Measurements from ENCODE around the gene NRXN3.

NRXN3 gene

DNA sequence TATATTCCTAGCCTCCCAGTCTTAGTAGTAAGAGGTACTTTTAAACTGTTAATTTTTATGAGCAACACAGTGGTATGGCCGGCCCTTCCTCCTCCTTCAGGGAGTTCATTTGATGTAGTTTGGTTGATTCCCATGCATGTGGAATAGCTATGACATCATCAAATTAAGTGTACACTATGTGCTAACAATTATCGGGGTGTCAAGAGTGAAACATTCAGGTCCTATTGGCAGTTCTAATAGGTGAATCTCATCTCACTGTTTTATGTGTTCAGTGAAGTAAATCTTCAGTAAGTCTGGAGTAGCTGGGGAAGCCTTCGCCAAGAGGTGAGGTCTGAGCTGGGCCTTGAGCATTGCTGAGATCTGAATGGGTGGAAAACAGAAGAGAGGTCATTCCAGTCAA, 1384.6 kb downstream of the NRXN3 start:
- DNase-seq (ENCODE audit: low read depth in 1 of 2, low spot score in 1 of 2) = no peak

DNA sequence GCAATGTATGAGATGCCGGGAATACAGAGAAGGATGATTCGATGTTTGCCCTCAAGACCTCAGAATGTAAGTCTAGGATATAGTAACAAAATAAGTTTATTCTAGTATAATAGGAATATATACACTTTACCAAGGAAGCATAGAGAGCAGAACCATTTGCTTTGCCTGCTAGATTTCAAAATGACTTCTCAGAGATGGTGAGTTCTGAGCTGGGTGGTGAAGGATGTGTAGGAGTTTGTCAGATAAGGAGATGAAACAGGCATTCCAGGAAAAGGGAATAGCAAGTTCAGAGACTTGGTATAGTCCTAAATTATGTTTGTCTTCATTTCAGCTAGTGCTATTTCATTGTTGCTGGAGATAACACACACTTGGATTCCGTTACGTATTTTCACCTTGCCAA, 1385.3 kb downstream of the NRXN3 start:
- no peak for DNase-seq (ENCODE audit: low read depth in 1 of 2, low spot score in 1 of 2)

DNA sequence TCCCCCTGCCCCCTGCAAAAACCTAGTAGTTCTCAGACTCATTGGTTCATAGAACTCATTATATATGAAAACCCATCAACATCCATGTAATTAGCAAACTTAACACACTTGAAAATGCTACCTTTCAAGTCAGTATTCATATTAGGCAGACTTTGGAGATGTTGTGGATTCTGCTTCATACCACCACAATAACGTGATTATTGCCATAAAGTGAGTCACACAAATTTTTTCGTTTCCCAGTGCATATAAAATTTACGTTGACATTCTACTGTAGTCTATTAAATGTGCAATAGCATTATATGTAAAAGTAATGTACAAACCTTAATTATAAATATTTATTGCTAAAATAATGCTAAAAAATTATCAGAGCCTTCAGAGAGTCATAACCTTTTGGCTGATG, 1387.1 kb downstream of the NRXN3 start:
- no peak for DNase-seq (ENCODE audit: low read depth in 1 of 2, low spot score in 1 of 2)

DNA sequence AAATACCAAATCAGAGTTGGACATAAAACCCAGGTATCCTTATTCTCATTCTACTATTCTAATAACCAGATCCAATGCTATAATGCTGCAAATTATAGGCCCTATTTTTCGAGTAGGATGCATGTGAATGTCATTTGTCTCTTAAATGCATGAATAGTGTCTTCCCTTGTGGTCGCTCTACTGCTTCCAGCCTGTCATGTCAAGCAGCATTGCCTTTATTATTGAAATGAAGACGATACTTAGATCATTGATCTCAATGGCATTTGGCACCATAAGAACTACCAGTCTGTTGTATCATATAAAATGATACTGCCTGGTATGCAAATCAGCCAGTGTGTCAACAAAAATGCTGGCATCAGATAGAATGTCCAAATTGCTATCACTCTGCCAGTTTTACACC, 1392.0 kb downstream of the NRXN3 start:
- no peak for DNase-seq (ENCODE audit: low read depth in 1 of 2, low spot score in 1 of 2)

DNA sequence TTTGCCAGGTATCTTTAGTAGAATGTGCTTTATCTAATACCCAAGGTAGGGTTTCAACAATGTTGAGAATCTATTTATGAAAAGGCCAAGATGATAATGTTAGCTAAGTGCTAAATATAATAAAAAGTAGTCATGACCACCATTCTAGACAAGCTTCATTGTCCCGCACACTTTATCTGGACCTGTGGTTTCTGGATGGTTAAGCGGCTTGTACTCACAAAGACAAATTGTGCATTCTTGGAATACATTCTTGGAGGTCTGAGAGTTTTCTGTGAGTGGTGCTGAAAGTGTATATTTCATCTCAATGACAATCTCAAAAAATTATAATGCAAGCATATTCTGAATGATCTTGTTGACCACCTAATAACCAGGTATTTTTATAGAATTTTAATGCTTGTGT, 1394.2 kb downstream of the NRXN3 start:
- DNase-seq (ENCODE audit: low read depth in 1 of 2, low spot score in 1 of 2) = no peak

DNA sequence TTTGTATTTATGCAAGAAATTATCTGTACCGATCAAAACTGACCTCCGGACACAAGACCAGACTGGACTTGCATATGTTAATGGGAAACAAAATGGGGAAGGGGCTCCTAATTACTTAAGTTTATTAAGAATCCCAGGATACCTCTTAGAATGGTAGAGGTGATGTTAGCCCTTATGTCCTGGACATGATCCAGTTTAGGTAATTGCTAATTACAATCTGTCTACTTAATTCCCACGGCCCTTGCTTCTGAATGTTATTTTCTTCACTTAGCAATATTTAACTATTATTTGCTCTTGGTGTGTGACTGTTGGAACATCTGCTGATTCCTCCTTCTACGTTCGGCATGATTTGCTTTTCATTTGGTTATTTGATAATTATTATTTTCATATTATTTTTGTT, 1397.1 kb downstream of the NRXN3 start:
- no peak for DNase-seq (ENCODE audit: low read depth in 1 of 2, low spot score in 1 of 2)

- no peak for DNase-seq (ENCODE audit: low read depth in 1 of 2, low spot score in 1 of 2)
Observed at GRCh38 chr14:79568594-79568993, 1398.4 kb downstream of the NRXN3 start.

- no peak for DNase-seq (ENCODE audit: low read depth in 1 of 2, low spot score in 1 of 2)
Observed at GRCh38 chr14:79569072-79569471, 1398.9 kb downstream of the NRXN3 start.

DNA sequence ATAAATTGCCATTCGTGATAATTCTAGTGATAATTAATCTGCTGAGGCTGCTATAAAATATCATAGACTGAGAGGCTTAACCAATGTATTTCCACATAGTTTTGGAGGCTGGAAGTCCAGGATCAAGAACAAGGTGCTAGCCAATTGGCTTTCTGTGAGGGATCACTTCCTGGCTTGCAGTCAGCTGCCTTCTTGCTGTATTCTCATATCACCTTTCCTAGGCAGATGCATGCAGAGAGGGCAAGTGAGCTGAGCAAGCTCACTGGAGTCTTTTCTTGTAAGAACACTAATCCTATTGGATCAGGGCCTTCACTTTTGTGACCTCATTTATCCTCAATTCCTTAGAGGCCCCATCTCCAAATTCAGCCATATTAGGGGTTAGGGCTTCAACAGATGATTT, 1400.5 kb downstream of the NRXN3 start:
- DNase-seq (ENCODE audit: low read depth in 1 of 2, low spot score in 1 of 2) = no peak

DNA sequence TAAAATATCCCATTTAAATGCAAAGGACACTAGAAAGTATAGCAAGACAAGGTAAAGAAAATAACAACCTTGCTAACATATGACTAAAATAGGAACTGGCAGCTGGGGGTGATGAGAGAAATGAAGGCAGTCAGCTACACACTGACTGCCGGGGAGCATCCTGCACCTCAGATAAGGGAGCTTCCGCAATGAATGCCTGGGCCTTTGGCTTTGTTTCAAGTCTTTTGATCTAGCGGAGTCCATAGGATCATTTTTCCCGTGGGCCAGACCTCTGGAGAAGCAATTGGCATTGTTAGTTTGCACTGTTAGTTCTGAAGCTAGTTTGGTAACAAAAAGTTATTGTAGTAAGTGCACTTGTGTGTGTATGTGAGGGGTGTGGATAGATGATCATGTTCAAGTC, 1401.2 kb downstream of the NRXN3 start:
- DNase-seq (ENCODE audit: low read depth in 1 of 2, low spot score in 1 of 2) = no peak

GRCh38 chr14:79573486-79573885, 1403.3 kb downstream of the NRXN3 start:
- no peak for DNase-seq (ENCODE audit: low read depth in 1 of 2, low spot score in 1 of 2)

DNA sequence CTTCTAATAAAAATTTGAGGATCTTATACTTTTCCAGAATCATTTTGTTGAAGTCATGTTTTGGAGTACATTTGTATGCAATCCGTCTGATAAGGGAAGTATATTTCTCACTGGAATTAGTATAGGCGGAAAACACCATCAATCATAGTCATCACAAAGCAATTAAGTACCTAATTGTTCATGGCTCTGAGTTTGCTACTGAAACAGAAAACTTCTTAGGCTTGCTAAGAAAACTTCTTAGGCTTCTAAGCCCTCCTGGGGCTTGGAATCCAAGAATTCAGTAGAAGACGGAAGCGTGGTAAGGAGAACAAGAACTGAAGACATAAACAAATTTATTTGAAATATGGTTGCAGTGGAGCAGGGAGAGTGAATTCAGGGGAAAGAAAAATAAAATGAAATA, 1404.9 kb downstream of the NRXN3 start:
- no peak for DNase-seq (ENCODE audit: low read depth in 1 of 2, low spot score in 1 of 2)

- DNase-seq (ENCODE audit: low read depth in 1 of 2, low spot score in 1 of 2) = no peak
Observed at GRCh38 chr14:79576424-79576823, 1406.3 kb downstream of the NRXN3 start.

GRCh38 chr14:79578470-79578869, 1408.3 kb downstream of the NRXN3 start:
- DNase-seq (ENCODE audit: low read depth in 1 of 2, low spot score in 1 of 2) = no peak

DNA sequence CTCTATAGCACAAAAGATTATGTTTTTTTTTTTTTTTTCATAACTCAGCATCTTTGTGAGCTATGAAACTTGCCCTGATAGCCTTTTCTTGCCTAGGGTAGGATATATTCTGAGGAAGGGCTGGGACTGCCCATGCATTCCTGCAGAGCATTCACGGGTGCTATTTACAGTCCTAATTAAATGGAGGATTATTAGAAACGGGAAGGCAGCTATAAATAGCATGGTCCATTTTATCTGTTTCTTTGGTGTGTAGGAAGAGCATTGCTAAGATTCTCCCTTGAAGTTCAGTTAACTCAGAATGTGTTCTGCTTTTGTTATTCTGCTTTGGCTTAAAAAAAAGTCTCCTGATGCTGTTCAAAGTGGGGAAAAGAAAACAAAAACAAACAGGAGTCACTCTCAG, 1410.2 kb downstream of the NRXN3 start:
- DNase-seq (ENCODE audit: low read depth in 1 of 2, low spot score in 1 of 2) = no peak

DNA sequence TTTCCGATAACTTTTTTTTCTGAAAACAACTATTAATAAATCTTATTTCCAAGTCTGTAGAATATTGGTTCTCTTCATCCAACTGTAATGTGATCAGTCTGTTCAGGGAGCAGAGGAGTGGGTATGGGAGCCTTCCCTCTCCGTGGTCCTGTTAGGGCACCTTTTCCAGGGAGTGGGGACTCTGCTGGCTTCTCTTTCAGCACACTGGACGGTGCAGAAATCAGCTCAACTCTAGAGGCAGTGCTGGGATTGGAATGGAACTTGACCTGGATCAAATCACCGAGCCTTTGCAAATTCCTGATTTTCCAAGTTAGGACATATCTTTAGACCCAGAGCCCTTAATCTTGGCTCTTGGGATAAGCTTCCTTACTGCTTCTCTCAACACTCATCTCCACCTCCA, 1410.7 kb downstream of the NRXN3 start:
- no peak for DNase-seq (ENCODE audit: low read depth in 1 of 2, low spot score in 1 of 2)

GRCh38 chr14:79581912-79582576, 1411.9 kb downstream of the NRXN3 start:
- DNase-seq (ENCODE audit: low read depth in 1 of 2, low spot score in 1 of 2) = no peak

GRCh38 chr14:79583738-79584408, 1413.7 kb downstream of the NRXN3 start:
- DNase-seq (ENCODE audit: low read depth in 1 of 2, low spot score in 1 of 2) = no peak

GRCh38 chr14:79584679-79585078, 1414.5 kb downstream of the NRXN3 start:
- no peak for DNase-seq (ENCODE audit: low read depth in 1 of 2, low spot score in 1 of 2)

DNA sequence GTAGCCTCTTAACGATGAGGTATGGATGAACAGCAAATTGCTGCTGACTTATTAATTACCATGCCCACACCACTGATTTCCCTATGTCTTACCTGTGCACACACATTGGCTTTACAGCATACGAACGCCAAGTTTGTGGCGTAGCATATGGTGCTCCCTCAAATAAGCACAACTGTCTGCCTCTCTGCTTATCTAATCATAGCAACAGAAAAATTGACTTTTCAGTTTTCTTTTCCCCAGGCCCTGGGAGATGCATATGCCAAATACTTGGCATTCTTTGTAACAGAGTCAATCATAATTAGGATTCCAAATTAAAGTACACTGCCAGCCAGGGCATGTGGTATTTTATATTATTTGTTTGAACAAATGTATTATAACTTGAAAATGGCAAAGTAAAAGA, 1415.7 kb downstream of the NRXN3 start:
- no peak for DNase-seq (ENCODE audit: low read depth in 1 of 2, low spot score in 1 of 2)

- DNase-seq (ENCODE audit: low read depth in 1 of 2, low spot score in 1 of 2) = no peak
Observed at GRCh38 chr14:79586416-79586815, 1416.2 kb downstream of the NRXN3 start.

DNA sequence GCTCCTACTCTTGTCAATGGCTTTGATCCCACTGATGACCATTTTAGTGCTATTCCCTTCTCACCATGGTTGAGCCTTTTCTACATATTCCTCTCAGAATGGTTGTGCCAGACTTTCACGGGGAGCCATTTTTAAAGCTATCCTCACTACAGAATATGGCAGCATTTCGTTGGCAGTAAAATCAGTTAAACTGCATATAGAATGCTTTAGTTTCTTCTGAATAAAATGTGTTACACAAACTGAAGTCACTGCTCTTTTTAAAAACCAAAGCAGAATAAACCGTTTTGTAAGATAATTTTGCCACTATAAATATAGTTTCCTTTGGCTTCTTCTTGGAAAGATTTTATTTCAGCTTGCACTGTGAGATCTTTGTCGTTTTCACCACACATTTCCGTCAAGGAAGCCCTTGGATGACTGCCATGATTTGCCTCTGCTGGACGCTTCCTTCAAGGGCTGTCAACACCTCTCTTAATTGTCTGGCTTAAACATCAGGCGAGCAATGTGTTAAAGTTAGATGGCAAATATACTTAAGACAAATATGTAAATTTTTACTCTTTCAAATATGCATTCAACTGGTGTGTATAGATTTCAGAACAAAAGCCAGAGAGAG, 1416.9 kb downstream of the NRXN3 start:
- DNase-seq (ENCODE audit: low read depth in 1 of 2, low spot score in 1 of 2) = no peak

DNA sequence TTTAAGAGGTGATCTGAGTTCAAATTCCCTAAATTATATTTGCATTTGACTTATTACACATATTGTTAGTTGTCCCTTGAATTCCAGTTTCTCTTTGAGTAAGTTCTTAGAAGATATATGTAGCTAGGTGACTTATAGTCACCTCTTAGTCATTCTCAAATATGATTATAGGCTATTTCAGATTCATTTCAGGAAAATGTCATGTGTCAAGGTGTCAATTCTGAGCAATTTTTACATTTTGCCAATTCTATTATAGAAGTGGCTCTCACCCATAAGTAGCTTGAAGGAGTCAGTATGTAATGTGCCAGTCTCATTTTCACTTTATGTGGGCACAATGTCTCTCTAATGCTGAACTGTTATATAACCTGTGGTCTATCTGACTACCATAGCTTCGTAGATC, 1417.7 kb downstream of the NRXN3 start:
- DNase-seq (ENCODE audit: low read depth in 1 of 2, low spot score in 1 of 2) = no peak

Data from stimulated activated CD4-positive, alpha-beta T cell treated with anti-CD3 and anti-CD28 coated beads, Interleukin-15, amount 100 ng/mL, for 1 hour (primary cell).